Panc1 (cell line): ENCODE data around the gene THSD7A. TPM values are rescaled to one million over a fixed set of nuclear protein-coding genes. Genes with fewer than 3 reads are reported as not detected.

ENCODE experiments used
- ATAC-seq: fragments of 200-7000 bp; cut with Tn5 transposase; 2 replicates; pipeline ENCODE4 v1.9.1; 2020; ENCODE audit warnings: mild to moderate bottlenecking, moderate library complexity
- BruUV-seq: library from RNA; stranded (reverse); fragments of 400-500 nt; replicated peaks from 2 replicates; lab custom pipeline; 2021; lab: Mats Ljungman, UMichigan
- CTCF ChIA-PET: fragments of 300-600 bp; sonication (Branson Sonifier 250); formaldehyde crosslinking; loops from one replicate; lab custom pipeline; 2022; ENCODE audit warnings: antibody characterized with exemption; lab: Charles Lee
- POLR2A ChIA-PET: fragments of 300-600 bp; sonication (Branson Sonifier 250); formaldehyde crosslinking; loops from one replicate; lab custom pipeline; 2022; ENCODE audit warnings: antibody characterized with exemption; lab: Charles Lee
- DNase-seq: peaks from one replicate; pipeline ENCODE4 v3.0.0-alpha.2; 2010; ENCODE audit warnings: low read depth, low spot score
- H3K27ac ChIP-seq: 2 replicates; pipeline ENCODE4 v1.5.1; 2011; ENCODE audit warnings: mild to moderate bottlenecking, low read length, inconsistent platforms
- H3K27me3 ChIP-seq: fragments of 200-500 bp; sonication (Bioruptor generic); 2 replicates; pipeline ENCODE4 v1.6.0; 2014; ENCODE audit warnings: low read length, inconsistent platforms; ENCODE audit not compliant: control insufficient read depth, insufficient read depth
- H3K36me3 ChIP-seq: fragments of 200-500 bp; sonication (Bioruptor generic); 2 replicates; pipeline ENCODE4 v1.5.1; 2014; ENCODE audit warnings: inconsistent platforms, mild to moderate bottlenecking, low read length, moderate library complexity; ENCODE audit not compliant: control insufficient read depth, insufficient read depth
- H3K4me1 ChIP-seq: 2 replicates; pipeline ENCODE4 v1.5.1; 2011; ENCODE audit warnings: inconsistent platforms, mild to moderate bottlenecking, low read length, moderate library complexity; ENCODE audit not compliant: control insufficient read depth, insufficient read depth
- H3K4me3 ChIP-seq, 2 experiments: 2 replicates each; pipeline ENCODE4 v1.5.1; 2011 to 2012; ENCODE audit warnings: low read depth in 2 of 2, low read length in 2 of 2, mild to moderate bottlenecking in 2 of 2, inconsistent platforms in 1 of 2, moderate library complexity in 1 of 2
- H3K9me3 ChIP-seq: fragments of 200-500 bp; sonication (Bioruptor generic); 2 replicates; pipeline ENCODE4 v1.5.1; 2014; ENCODE audit warnings: low read depth, mild to moderate bottlenecking, inconsistent platforms, low read length, moderate library complexity; ENCODE audit not compliant: control insufficient read depth, insufficient read depth
- CTCF ChIP-seq: fragments of 450-650 bp; IDR thresholded peaks from 2 replicates; pipeline ENCODE4 v1.5.1; 2017; ENCODE audit warnings: mild to moderate bottlenecking
- POLR2AphosphoS5 ChIP-seq: IDR thresholded peaks from 2 replicates; pipeline ENCODE4 v1.6.1; 2012; ENCODE audit warnings: mild to moderate bottlenecking, low read depth, low read length, moderate library complexity
- REST ChIP-seq, 2 experiments: IDR thresholded peaks; 2 replicates each; pipeline ENCODE4 v1.6.1; 2011 to 2012; ENCODE audit warnings: low read depth in 2 of 2, control low read depth in 1 of 2, low read length in 1 of 2, mild to moderate bottlenecking in 1 of 2, moderate library complexity in 1 of 2; ENCODE audit not compliant: insufficient read depth in 1 of 2
- SIN3A ChIP-seq: IDR thresholded peaks from 2 replicates; pipeline ENCODE4 v1.6.1; 2012; ENCODE audit warnings: low read depth, mild to moderate bottlenecking, low read length, moderate library complexity, borderline replicate concordance; ENCODE audit not compliant: insufficient read depth
- TCF7L2 ChIP-seq: IDR thresholded peaks from 2 replicates; pipeline ENCODE4 v1.6.1; 2011; ENCODE audit warnings: mild to moderate bottlenecking, low read depth, low read length, inconsistent platforms
- in situ Hi-C: cut with HindIII; loops from 2 replicates; pipeline ENCODE4 v1.10.0; 2016; ENCODE audit warnings: low sequenced_read_pairs, low pct_unique_long_range_greater_than_20kb
- intact Hi-C: fragments of 100-400 bp; cut with micrococcal nuclease; formaldehyde crosslinking; loops from one replicate; pipeline ENCODE4 v1.10.0; 2022; ENCODE audit not compliant: unreplicated experiment
- total RNA-seq: library from RNA; stranded (reverse); gene quantifications from one replicate; pipeline ENCODE4 v1.2.1, GENCODE V29; 2021; ENCODE audit not compliant: unreplicated experiment

THSD7A gene
- total RNA-seq, 1 experiment from 2014 or later: 38.6 TPM

DNA sequence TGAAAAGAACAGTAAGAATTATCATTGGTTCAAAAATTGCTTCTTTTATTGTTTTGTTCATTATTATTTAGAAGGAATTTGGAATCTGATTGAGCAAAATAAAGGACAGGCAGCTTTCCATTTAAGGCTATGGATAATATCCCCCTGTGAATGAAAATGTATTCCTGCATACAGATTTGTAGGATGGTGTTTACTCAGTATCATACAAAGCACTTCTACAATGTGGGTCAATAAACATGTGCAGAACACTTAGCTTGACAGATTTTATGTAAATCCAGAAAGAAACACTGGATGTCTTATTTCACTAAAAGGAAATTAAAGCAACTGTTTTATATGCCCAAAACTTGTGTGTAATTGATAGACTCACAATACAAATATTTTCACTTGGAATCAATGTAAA lies 189.7 kb downstream of the THSD7A start:
- Histone ChIP-seq H3K9me3 (no peaks in the 10 kb centered on the region), H3K4me3 (no peak overlapping the region), H3K4me1 (0 out of 2 replicates have a peak, but pooled peaks cover 4% of the 10 kb centered on the region), H3K27me3 (no peaks in the 10 kb centered on the region), H3K36me3 (no peaks in the 10 kb centered on the region), H3K27ac (no peak overlapping the region)
- no TSS peak for BruUV-seq
- TF ChIP-seq TCF7L2: no peak
- no peak for TF ChIP-seq REST (IDR thresholded peaks at IDR 0.05; ENCODE audit: insufficient read depth in 1 of 2, low read depth in 2 of 2, low read length in 1 of 2)
- in situ Hi-C loops: no loop called here
- intact Hi-C loops: no loop called here
- POLR2A ChIA-PET: no interaction called here
- DNase-seq (no peak), ATAC-seq (no peak)
- CTCF ChIA-PET: no interaction called here

DNA sequence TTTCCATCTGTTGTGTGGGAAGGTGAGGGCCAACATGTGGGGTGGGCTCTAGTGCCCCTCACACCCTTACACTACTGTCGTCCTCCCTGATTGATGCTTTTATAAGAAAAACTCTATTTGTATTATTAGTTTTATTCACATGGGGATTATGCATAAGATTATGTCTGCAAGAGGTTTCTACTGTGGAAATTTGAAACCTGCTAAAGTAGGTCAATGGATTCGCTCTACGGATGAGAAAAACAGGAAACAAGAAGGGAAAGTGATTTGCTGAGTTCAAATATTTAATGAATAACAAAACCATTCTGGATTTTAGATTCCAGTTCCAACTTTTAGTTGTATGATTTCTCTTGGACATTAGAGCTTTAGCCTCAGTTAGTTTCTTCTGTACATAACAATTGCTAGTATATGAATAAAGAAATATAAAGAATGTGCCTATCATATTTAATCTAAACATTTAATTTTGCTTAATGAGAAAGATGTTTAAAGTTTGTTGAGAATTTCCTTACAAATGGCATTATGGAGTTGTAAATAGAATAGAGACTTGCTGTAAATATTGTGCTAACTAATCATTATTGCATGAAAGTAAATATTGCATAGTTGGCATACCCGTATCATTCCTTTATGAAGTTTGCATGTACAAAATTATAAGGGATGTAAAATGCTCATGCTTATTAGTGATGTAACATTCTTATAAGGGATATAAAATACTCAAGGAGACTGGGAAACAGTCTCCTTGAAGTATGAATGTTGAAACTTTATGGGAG lies 193.8 kb downstream of the THSD7A start:
- POLR2A ChIA-PET: interaction anchor here (0.5 kb wide), 1 partner anchor 573 kb away, joined by 5 read pairs; the partner anchor contains the start of gene TMEM106B

More for the DNA sequence above, 193.8 kb downstream of the THSD7A start:
- no peak overlapping the region for H3K4me3 ChIP-seq
- H3K36me3 ChIP-seq: no peaks in the 10 kb centered on the region
- H3K27ac ChIP-seq: no peak overlapping the region
- H3K4me1 ChIP-seq: 0 out of 2 replicates have a peak, but pooled peaks cover 4% of the 10 kb centered on the region
- intact Hi-C loops (no loop called here), in situ Hi-C loops (no loop called here)
- no peaks in the 10 kb centered on the region for H3K27me3 ChIP-seq
- TF ChIP-seq CTCF (no peak), SIN3A (no peak), REST (IDR thresholded peaks at IDR 0.05; ENCODE audit: insufficient read depth in 1 of 2, low read depth in 2 of 2, low read length in 1 of 2) (no peak), POLR2AphosphoS5 (no peak), TCF7L2 (no peak)
- DNase-seq (no peak), ATAC-seq (no peak)
- no TSS peak for BruUV-seq
- CTCF ChIA-PET: no interaction called here
- no peaks in the 10 kb centered on the region for H3K9me3 ChIP-seq
